GM21515 (cell line): ENCODE results near the gene KIF26A.

Source experiments
- ATAC-seq: cut with Tn5 transposase; IDR thresholded peaks from one replicate; pipeline ENCODE4 v1.9.1; 2021; ENCODE audit not compliant: unreplicated experiment

Gene KIF26A

DNA sequence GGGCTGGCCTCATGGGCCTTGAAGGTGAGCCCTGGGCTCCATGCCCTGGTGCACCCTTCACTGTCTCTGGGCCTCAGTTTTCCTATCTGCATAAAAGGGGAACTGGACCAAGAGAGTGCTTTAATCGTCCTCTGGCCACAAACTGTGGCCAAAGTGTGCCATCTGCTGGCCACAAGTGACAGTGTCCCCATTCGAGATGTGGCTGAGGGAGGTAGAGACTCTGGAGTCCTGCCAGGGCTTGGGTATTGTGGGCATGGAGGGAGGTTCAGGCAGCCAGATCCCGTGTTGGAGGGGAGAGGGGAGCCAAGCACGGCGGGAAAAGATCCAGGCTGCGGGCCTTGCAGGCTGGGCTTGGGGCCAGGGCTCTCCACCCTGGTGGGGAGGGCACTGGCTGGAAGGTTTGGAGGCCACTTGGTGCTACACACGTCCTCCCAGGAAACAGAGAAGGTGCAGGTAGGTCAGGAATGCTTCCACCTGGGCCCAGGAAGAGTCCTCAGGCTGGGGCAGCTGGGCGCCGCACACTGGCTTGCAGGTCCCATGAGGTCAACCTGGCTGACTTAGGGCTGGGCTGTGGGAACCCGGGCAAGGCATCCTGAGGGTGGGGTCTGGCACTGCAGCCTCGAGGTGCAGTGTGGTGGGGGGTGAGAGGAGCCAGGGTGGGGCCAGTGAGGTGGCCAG lies 7.3 kb upstream of the KIF26A start:
- no peak for ATAC-seq

DNA sequence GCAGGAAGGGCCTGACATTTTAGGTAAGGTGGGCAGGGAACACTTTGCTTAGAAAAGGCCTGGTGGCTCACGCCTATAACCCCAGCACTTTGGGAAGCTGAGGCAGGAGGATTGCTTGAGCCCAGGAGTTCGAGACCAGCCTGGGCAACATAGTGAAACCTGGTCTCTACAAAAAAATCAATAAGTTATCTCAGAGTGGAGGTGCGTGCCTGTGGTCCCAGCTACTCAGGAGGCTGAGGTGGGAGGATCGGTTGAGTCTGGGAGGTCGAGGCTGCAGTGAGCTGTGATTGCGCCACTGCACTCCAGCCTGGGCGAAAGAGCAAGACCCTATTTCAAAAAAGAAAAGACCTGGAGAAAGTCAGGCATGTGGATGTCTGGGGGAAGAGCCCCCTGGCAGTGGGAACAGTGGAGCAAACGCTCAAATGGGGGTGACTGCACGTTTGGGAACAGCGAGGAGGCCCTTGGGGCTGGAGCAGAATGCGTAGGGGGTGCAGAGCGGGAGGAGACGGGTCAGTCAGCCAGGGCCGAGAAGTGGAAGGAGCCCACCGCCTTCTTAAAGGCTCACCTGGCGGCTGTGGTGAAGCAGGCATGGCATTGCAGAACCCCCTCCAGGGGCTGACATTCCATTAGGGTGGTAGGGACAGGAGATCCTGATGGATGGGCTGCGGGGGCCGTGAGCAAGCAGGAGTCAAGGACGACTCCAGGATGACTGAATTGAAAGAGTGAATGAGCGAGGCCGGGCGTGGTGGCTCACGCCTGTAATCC lies 6.2 kb upstream of the KIF26A start:
- ATAC-seq: no peak

- ATAC-seq: no peak
Observed at GRCh38 chr14:104132981-104133380, 5.4 kb upstream of the KIF26A start.

DNA sequence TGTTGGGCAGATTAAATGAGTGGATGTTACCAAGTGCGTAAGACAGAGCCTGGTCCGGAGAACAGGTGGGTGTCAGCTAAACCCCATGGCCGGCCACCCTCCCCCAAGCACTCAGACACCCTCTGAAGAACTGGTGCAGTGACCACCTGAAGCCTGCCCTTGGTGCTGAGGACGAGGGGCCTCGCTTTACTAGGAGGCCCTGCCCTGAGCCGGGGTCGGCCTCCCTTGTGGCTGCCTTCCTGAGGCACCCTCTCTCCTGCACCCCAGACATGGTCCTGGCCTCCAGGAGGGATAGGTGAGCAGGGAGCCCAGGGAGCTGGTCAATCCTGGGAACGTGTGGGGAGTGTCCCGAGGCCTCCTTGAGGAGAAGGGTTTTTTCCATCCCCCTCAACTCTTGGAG lies 4.9 kb upstream of the KIF26A start:
- no peak for ATAC-seq

DNA sequence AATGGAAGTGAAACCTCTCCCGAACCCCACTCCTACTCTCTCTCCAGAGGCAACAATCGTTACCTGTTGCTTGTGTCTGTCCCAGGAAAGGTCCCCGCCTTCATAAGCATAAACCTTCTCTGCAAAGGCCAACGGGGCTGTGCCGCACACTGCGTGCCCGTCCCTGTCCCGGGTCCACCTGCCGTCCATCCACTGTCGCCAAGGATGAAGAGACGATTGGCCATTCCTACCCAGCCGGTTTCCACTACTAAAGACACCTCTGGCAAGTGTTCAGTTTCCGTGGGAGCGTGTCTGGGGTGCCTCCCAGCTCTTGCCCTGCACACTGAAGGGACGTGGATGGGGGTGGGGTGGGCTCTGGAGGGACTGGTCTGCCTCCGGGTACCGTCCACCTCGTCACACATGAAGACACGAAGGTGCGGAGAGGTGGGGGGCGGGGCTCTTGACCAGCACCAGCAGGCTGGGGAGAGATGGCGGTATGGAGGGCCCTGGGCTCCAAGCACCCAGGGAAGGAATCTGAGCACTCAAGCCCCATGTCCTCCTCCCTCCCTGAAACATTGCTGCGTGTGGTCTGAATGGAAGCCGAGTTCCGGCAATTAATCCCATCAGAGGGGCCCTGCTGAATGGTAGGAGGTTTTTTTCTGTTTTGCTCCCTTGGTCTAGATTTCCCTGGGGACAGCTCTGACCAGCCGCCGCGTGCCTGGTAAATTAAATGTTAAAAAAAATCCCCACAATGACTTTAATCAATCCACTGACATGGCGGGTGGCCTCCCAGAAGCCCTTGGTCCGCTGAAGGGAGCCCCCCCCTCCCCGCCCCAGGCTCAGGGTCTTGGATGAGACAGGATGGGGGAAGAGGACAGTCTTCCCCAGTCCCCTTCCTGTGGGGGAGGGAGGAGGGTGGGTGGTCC lies 4.1 kb upstream of the KIF26A start:
- no peak for ATAC-seq

GRCh38 chr14:104135121-104135903 lies 3.1 kb upstream of the KIF26A start:
- ATAC-seq: no peak

GRCh38 chr14:104135904-104136471 lies 2.4 kb upstream of the KIF26A start:
- ATAC-seq: no peak

- ATAC-seq: no peak
Observed at GRCh38 chr14:104136472-104137296, 1.7 kb upstream of the KIF26A start.

DNA sequence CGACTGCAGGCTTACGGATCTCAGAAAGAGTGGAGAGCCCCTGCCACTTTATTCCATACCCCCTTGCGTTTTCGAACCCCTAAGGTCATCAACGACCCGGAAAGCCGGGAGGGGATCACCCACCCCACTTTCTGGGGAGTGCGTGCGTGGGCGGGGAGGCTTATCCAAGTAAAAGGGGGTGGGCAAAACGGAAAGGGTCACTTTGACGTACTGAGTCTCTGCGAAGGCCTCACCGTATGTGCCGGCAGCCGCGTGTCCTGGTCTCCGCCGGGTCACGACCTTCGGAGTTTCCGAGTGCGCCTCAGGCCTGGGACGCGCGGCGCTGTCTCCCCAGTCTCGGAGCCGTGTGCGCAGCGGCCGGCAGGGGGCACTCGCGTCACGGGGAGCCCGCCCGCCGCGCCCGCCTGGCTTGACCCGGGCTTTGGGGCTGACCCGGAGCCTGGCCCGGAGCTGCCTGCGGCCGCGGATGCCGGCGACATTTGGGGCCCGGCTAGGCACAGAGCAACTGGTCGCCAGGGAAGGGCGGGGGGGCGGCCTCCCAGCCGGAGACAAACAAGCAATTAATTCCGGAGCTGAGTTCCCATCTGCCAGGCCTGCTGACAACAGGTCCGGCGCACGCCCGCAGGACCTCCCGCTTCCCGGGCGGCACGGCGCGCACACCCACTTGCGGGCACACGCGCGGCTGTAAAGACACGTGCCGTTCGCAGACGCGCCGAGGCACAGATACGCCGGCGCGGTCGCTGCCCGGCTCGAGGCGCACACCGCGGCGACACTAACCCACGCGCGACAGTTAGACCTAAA lies 890 bp upstream of the KIF26A start:
- no peak for ATAC-seq

- ATAC-seq: no peak
Observed at GRCh38 chr14:104138718-104139459, 502 bp downstream of the KIF26A start.

- no peak for ATAC-seq
Observed at GRCh38 chr14:104139460-104140212, 1.2 kb downstream of the KIF26A start.

DNA sequence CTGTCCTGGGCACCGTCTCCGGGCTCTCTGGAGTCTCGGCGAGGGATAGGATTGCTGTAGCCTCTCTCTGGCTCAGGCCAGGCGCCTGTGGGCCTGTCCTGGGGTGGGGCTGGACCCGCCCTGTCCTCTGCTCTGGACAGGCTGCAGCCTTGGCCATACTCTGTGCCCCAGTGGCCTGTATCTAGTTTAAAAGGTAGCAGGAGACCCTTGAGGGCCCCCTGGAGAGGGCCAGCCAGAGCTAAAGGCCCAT lies 1.8 kb downstream of the KIF26A start:
- ATAC-seq: no peak

GRCh38 chr14:104140463-104141331 lies 2.3 kb downstream of the KIF26A start:
- ATAC-seq: no peak

DNA sequence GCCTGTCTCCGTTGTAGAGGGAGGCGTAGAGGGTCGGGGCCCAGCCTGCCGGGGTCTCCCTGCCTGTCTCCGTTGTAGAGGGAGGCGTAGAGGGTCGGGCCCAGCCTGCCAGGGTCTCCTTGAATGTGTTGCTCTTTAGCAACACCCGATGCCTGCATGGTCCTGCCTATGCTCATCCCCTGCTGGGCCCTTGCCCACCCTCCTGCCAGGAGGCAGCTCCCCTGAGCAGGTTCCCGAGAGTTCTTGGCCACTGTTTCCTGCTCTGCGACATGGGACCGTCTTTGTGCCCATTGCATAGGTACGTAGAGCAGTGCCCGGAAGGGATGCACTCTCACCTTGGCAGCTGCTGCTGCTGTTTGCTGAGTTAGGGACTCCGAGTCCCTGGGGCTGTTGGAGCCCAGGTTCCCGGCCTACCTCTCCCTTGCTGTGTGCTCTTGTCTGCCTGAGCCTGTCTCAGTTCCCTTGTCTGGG lies 3.3 kb downstream of the KIF26A start:
- ATAC-seq: no peak

- ATAC-seq: no peak
Observed at GRCh38 chr14:104142136-104142945, 4.0 kb downstream of the KIF26A start.

- ATAC-seq: no peak
Observed at GRCh38 chr14:104142946-104143470, 4.6 kb downstream of the KIF26A start.
